Activated CD4-positive, alpha-beta memory T cell treated with anti-CD3 and anti-CD28 coated beads for 36 hours (primary cell): ENCODE data around the gene ZFYVE19. TPM values are rescaled to one million over a fixed set of nuclear protein-coding genes. Genes with fewer than 3 reads are reported as not detected.

Experiments
- CTCF ChIA-PET: fragments of 350-600 bp; sonication (Branson Sonifier 250); formaldehyde crosslinking; loops from one replicate; lab custom pipeline; 2021; ENCODE audit warnings: antibody characterized with exemption, inconsistent platforms; lab: Charles Lee
- POLR2A ChIA-PET: fragments of 350-600 bp; sonication (Branson Sonifier 250); formaldehyde crosslinking; loops from one replicate; lab custom pipeline; 2021; ENCODE audit warnings: antibody characterized with exemption; lab: Charles Lee
- DNase-seq: peaks from one replicate; pipeline ENCODE4 v3.0.0-alpha.2; 2020
- H3K27ac Mint-ChIP-seq: one replicate; pipeline ENCODE4 v1.8.0; 2021; ENCODE audit warnings: mixed read lengths
- H3K27me3 Mint-ChIP-seq: one replicate; pipeline ENCODE4 v1.8.0; 2021; ENCODE audit warnings: mixed read lengths
- H3K36me3 Mint-ChIP-seq: one replicate; pipeline ENCODE4 v1.8.0; 2021; ENCODE audit warnings: mixed read lengths
- H3K4me1 Mint-ChIP-seq: one replicate; pipeline ENCODE4 v1.8.0; 2021; ENCODE audit warnings: low read depth, mixed read lengths
- H3K4me3 Mint-ChIP-seq: one replicate; pipeline ENCODE4 v1.8.0; 2021; ENCODE audit warnings: mild to moderate bottlenecking, mixed read lengths
- H3K9me3 Mint-ChIP-seq: one replicate; pipeline ENCODE4 v1.8.0; 2021; ENCODE audit warnings: mixed read lengths
- intact Hi-C: fragments of 100-400 bp; cut with micrococcal nuclease; formaldehyde crosslinking; loops from one replicate; pipeline ENCODE4 v1.15.1; 2023
- total RNA-seq, 2 experiments: library from RNA; stranded (reverse); gene quantifications; one replicate each; pipeline ENCODE4 v1.2.3, GENCODE V29; 2021

The ZFYVE19 gene
- total RNA-seq, 2 experiments from 2014 or later: 22.8 to 26.1 TPM

DNA sequence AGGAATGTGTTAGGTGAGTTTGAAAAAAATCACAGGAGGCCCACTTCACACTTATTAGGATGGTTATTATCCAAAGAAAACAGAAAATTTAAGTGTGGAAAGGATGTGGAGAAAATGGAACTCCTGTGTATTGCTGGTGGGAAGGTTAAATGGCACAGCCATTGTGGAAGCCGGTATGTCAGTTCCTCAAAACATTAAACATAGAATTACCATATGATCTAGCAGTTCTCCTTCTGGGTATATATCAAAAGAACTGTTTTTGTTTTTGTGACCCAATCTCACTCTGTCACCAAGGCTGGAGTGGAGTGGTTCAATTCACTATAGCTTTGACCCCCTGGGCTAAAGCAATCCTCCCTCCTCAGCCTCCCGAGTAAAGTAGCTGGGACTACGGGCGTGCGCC, 10.4 kb upstream of the ZFYVE19 start:
- Mint-ChIP-seq H3K27ac (no peak overlapping the region), H3K27me3 (no peaks in the 10 kb centered on the region), H3K36me3 (peaks cover 9% of the 10 kb centered on the region), H3K4me1 (peaks cover 34% of the 10 kb centered on the region), H3K4me3 (no peak overlapping the region), H3K9me3 (no peaks in the 10 kb centered on the region)
- CTCF ChIA-PET: interaction anchor here (1.0 kb wide), 2 partner anchors 14 to 63 kb away, joined by 3 to 5 read pairs; no protein-coding TSS in a partner anchor
- POLR2A ChIA-PET: interaction anchor here (0.8 kb wide), 1 partner anchor 9 kb away, joined by 3 read pairs; no protein-coding TSS in a partner anchor
- intact Hi-C loops: no loop called here
- DNase-seq: no peak

DNA sequence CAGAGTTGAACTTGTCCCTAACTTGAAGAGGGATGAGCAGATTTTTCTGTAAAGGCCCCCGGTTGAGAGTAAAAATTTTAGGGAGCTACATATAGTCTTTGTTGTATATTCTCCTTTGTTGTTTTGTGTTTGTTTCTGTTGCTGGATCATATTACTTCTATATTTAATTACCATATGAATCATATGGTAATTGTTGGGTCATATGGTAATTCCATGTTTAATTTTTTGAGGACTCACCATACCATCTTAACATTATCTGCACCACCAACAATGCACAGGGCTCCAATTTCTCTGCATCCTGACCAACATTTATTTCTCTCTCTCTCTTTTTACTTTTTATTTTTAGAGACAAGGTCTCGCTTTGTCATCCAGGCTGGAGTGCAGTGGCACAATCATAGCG, 7.4 kb upstream of the ZFYVE19 start:
- Mint-ChIP-seq H3K4me1 (peaks cover 22% of the 10 kb centered on the region), H3K27ac (no peak overlapping the region), H3K9me3 (no peaks in the 10 kb centered on the region), H3K36me3 (peaks cover 12% of the 10 kb centered on the region), H3K4me3 (no peak overlapping the region), H3K27me3 (no peaks in the 10 kb centered on the region)
- no peak for DNase-seq
- POLR2A ChIA-PET: no interaction called here
- intact Hi-C loops: no loop called here
- CTCF ChIA-PET: interaction anchor here (0.9 to 3.2 kb wide), 2 partner anchors 60 to 95 kb away, joined by 4 to 9 read pairs; partner anchors contain the start of gene VPS18

- H3K9me3 Mint-ChIP-seq: no peaks in the 10 kb centered on the region
- POLR2A ChIA-PET: interaction anchor here (1.3 kb wide), 1 partner anchor 109 kb away, joined by 4 read pairs; no protein-coding TSS in a partner anchor
- no peak for DNase-seq
- no peak overlapping the region for H3K27ac Mint-ChIP-seq
- H3K36me3 Mint-ChIP-seq: peaks cover 14% of the 10 kb centered on the region
- peaks cover 25% of the 10 kb centered on the region for H3K4me1 Mint-ChIP-seq
- no peaks in the 10 kb centered on the region for H3K27me3 Mint-ChIP-seq
- CTCF ChIA-PET: interaction anchor here (0.6 to 2.1 kb wide), 3 partner anchors 12 to 56 kb away, joined by 3 to 10 read pairs (median 5); no protein-coding TSS in a partner anchor
- intact Hi-C loops: no loop called here
- H3K4me3 Mint-ChIP-seq: no peak overlapping the region
Observed at GRCh38 chr15:40803076-40803475, 3.8 kb upstream of the ZFYVE19 start.

DNA sequence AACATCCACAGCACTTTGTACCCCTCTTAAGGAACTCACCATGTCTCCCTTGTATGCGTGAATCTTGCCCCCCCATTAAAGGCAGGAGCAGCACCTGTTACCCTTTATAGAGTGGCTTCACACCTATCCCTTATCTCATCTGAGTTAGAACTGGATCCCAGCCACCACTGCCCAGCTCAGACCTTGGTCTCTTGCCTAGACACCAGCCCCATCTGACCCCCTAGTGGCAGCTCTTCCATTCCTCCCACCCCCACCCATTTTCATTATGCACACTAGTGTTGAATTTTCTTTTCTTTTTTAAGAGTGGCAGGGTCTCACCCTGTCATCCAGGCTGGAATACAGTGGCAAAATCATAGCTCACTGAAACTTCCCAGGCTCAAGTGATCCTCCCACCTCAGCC, 3.2 kb upstream of the ZFYVE19 start:
- CTCF ChIA-PET: interaction anchor here (0.6 to 1.2 kb wide), 2 partner anchors 13 to 55 kb away, joined by 3 to 5 read pairs; no protein-coding TSS in a partner anchor
- intact Hi-C loops: no loop called here
- POLR2A ChIA-PET: interaction anchor here (1.0 to 1.3 kb wide), 2 partner anchors 34 to 109 kb away, joined by 3 to 4 read pairs; partner anchors contain the start of gene C15orf62

GRCh38 chr15:40806672-40807027, 239 bp upstream of the ZFYVE19 start:
- no peaks in the 10 kb centered on the region for H3K27me3 Mint-ChIP-seq
- DNase-seq: no peak
- H3K4me3 Mint-ChIP-seq: peak overlapping the region; percentile 97
- ChIA-PET POLR2A (interaction anchor here (1.4 to 1.5 kb wide), 3 partner anchors 14 to 112 kb away, joined by 3 to 5 read pairs (median 4); partner anchors contain the start of gene SPINT1), CTCF (interaction anchor here (0.6 to 3.5 kb wide), 6 partner anchors 15 to 135 kb away, joined by 4 to 21 read pairs (median 9); partner anchors contain the start of gene VPS18)
- peak overlapping the region; percentile 98 for H3K27ac Mint-ChIP-seq
- intact Hi-C loops: loop anchor here (1.0 to 5.0 kb wide), 13 partner anchors 8 to 477 kb away; partner anchors contain the start of genes CCDC32, INO80, KNL1 and RMDN3
- no peaks in the 10 kb centered on the region for H3K9me3 Mint-ChIP-seq
- H3K4me1 Mint-ChIP-seq: peaks cover 24% of the 10 kb centered on the region
- peaks cover 20% of the 10 kb centered on the region for H3K36me3 Mint-ChIP-seq

More for the DNA sequence above, 3.2 kb upstream of the ZFYVE19 start:
- Mint-ChIP-seq H3K9me3 (no peaks in the 10 kb centered on the region), H3K4me3 (no peak overlapping the region), H3K4me1 (peaks cover 25% of the 10 kb centered on the region), H3K27ac (no peak overlapping the region), H3K36me3 (peaks cover 14% of the 10 kb centered on the region), H3K27me3 (no peaks in the 10 kb centered on the region)
- DNase-seq: no peak

GRCh38 chr15:40807888-40808461, 1.1 kb downstream of the ZFYVE19 start:
- peaks cover 16% of the 10 kb centered on the region for H3K36me3 Mint-ChIP-seq
- H3K4me1 Mint-ChIP-seq: peaks cover 21% of the 10 kb centered on the region
- intact Hi-C loops: loop anchor here (1.0 to 5.0 kb wide), 13 partner anchors 10 to 475 kb away; partner anchors contain the start of genes CCDC32, INO80, KNL1 and RMDN3
- H3K9me3 Mint-ChIP-seq: no peaks in the 10 kb centered on the region
- H3K4me3 Mint-ChIP-seq: peak overlapping the region; percentile 97
- H3K27ac Mint-ChIP-seq: peak overlapping the region; percentile 98
- POLR2A ChIA-PET: interaction anchor here (0.9 to 1.5 kb wide), 4 partner anchors 15 to 114 kb away, joined by 3 to 5 read pairs (median 4); partner anchors contain the start of gene SPINT1
- CTCF ChIA-PET: interaction anchor here (0.8 to 3.5 kb wide), 7 partner anchors 16 to 365 kb away, joined by 3 to 21 read pairs (median 8); partner anchors contain the start of genes SPINT1 and VPS18
- H3K27me3 Mint-ChIP-seq: no peaks in the 10 kb centered on the region
- DNase-seq: no peak

- ChIA-PET POLR2A (no interaction called here), CTCF (interaction anchor here (0.8 to 3.5 kb wide), 2 partner anchors 35 to 50 kb away, joined by 3 to 21 read pairs; partner anchors contain the start of gene SPINT1)
- peaks cover 21% of the 10 kb centered on the region for H3K4me1 Mint-ChIP-seq
- no peaks in the 10 kb centered on the region for H3K9me3 Mint-ChIP-seq
- DNase-seq: no peak
- intact Hi-C loops: loop anchor here (5.0 kb wide), 1 partner anchor 308 kb away; the partner anchor contains the start of gene INO80
- H3K36me3 Mint-ChIP-seq: peaks cover 20% of the 10 kb centered on the region
- H3K27ac Mint-ChIP-seq: no peak overlapping the region
- peak overlapping the region; percentile 97 for H3K4me3 Mint-ChIP-seq
- H3K27me3 Mint-ChIP-seq: no peaks in the 10 kb centered on the region
Observed at GRCh38 chr15:40808861-40809450, 2.1 kb downstream of the ZFYVE19 start.

DNA sequence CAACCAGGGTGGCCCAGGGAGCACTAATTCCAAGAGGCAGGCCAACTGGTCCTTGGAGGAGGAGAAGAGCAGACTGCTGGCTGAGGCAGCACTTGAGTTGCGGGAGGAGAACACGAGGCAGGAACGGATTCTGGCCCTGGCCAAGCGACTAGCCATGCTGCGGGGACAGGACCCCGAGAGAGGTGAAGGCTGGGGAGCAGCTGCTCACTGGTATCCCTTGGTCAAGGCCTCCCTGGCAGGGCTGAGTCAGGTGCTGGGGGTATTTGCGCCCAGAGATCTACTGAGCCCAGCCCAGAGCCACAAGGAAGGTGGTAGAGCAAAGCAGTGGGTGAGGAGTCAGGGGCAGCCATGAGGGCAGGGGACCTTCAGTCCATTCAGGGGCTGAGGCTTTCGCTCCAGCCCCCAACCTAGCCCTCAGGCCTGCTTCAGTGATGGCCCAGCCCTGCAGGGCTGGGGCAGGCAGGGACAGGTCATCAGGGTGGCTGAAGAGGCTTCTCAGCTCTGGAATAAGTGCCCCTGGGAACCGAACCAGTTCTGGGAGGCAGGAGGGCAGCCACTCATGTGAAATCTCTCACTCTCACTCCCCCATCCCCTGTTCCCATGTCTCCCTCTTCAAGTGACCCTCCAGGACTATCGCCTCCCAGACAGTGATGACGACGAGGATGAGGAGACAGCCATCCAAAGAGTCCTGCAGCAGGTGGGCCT, 6.0 kb downstream of the ZFYVE19 start:
- H3K4me3 Mint-ChIP-seq: no peak overlapping the region
- H3K4me1 Mint-ChIP-seq: peaks cover 12% of the 10 kb centered on the region
- H3K9me3 Mint-ChIP-seq: no peaks in the 10 kb centered on the region
- H3K36me3 Mint-ChIP-seq: peaks cover 22% of the 10 kb centered on the region
- no peak overlapping the region for H3K27ac Mint-ChIP-seq
- ChIA-PET POLR2A (no interaction called here), CTCF (interaction anchor here (0.9 to 3.7 kb wide), 3 partner anchors 45 to 81 kb away, joined by 3 to 12 read pairs (median 7); partner anchors contain the start of gene VPS18)
- no peak for DNase-seq
- intact Hi-C loops: no loop called here
- no peaks in the 10 kb centered on the region for H3K27me3 Mint-ChIP-seq

DNA sequence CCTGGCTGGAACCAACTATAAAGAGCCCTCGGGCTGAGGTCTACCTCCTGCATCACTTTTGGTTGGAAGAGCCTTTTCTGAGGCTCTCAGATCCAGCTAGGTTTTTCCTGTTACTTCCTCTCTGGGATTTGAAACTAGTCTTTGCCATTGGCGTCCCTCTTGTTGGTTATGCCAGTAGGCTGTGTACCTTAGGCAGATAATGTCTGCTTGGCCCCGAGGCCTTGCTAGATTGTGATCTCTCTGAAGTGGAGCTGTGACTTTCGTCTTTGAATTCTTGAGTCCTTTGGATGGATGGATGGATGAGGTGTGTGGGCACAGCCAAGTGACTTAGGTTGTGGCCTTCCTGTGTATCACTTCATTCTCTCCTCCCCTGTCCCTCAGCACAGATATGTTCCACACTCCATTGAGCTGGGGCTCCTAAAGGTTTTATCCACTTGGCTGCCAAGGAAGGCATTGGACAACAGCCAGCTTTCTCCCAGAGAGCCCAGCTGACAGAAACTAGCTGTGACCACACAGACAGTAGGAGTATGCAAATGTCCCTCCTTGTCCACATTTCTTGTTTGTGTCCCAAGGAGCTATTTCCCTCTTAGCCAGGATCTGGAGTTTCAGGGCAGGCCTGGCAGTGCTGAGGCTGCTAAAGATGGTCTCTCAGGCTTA, 8.3 kb downstream of the ZFYVE19 start:
- Mint-ChIP-seq H3K4me1 (no peaks in the 10 kb centered on the region), H3K4me3 (no peak overlapping the region), H3K9me3 (no peaks in the 10 kb centered on the region), H3K36me3 (peaks cover 20% of the 10 kb centered on the region), H3K27me3 (no peaks in the 10 kb centered on the region), H3K27ac (no peak overlapping the region)
- no peak for DNase-seq
- intact Hi-C loops: no loop called here
- CTCF ChIA-PET: interaction anchor here (0.7 to 3.7 kb wide), 4 partner anchors 33 to 44 kb away, joined by 3 to 12 read pairs (median 4); no protein-coding TSS in a partner anchor
- POLR2A ChIA-PET: no interaction called here

DNA sequence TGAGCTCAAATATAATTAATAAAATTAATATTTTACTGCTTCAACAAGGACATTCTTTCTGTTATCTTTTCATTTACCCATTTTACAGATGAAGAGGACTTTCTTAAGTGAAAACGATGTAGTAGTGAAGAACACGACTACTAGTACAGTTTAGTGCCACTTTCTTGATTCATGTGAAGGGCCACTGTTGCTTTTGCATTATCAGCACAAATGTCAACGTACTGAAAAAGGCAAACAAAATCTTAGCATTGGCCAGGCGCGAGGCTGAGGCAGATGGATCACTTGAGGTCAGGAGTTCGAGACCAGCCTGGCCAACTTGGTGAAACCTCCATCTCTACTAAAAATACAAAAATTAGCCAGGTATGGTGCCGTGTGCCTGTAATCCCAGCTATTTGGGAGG, 12.2 kb downstream of the ZFYVE19 start:
- POLR2A ChIA-PET: no interaction called here
- no peak overlapping the region for H3K4me3 Mint-ChIP-seq
- DNase-seq: no peak
- intact Hi-C loops: no loop called here
- CTCF ChIA-PET: no interaction called here
- H3K36me3 Mint-ChIP-seq: peaks cover 7% of the 10 kb centered on the region
- no peaks in the 10 kb centered on the region for H3K9me3 Mint-ChIP-seq
- no peak overlapping the region for H3K27ac Mint-ChIP-seq
- H3K4me1 Mint-ChIP-seq: no peaks in the 10 kb centered on the region
- H3K27me3 Mint-ChIP-seq: peaks cover 3% of the 10 kb centered on the region

GRCh38 chr15:40821195-40821594, 14.3 kb downstream of the ZFYVE19 start:
- POLR2A ChIA-PET: no interaction called here
- CTCF ChIA-PET: interaction anchor here (0.7 kb wide), 1 partner anchor 483 kb away, joined by 3 read pairs; no protein-coding TSS in a partner anchor
- Mint-ChIP-seq H3K4me1 (no peaks in the 10 kb centered on the region), H3K27ac (no peak overlapping the region), H3K27me3 (peaks cover 4% of the 10 kb centered on the region), H3K36me3 (no peaks in the 10 kb centered on the region), H3K4me3 (no peak overlapping the region), H3K9me3 (no peaks in the 10 kb centered on the region)
- intact Hi-C loops: no loop called here
- DNase-seq: no peak
